Upper lobe of right lung (tissue), 1 donor: ENCODE results near the gene SRBD1. TPM values are rescaled to one million over a fixed set of nuclear protein-coding genes. Genes with fewer than 3 reads are reported as not detected.

Experiments
- ATAC-seq: fragments of 200-7000 bp; cut with Tn5 transposase; one replicate; pipeline ENCODE4 v1.9.1; 2020; ENCODE audit warnings: mild to moderate bottlenecking, moderate library complexity
- DNase-seq: peaks from one replicate; pipeline ENCODE4 v3.0.0-alpha.2; 2020
- H3K27ac ChIP-seq: fragments of 200-600 bp; one replicate; pipeline ENCODE4 v1.8.0; 2022
- H3K27me3 ChIP-seq: fragments of 200-600 bp; one replicate; pipeline ENCODE4 v1.8.0; 2022; ENCODE audit warnings: mild to moderate bottlenecking
- H3K36me3 ChIP-seq: fragments of 200-600 bp; one replicate; pipeline ENCODE4 v1.8.0; 2022
- H3K4me1 ChIP-seq: fragments of 200-600 bp; one replicate; pipeline ENCODE4 v1.8.0; 2022
- H3K4me3 ChIP-seq: fragments of 200-600 bp; one replicate; pipeline ENCODE4 v1.8.0; 2022; ENCODE audit warnings: mild to moderate bottlenecking
- H3K9me3 ChIP-seq: fragments of 200-600 bp; one replicate; pipeline ENCODE4 v1.8.0; 2022
- intact Hi-C: fragments of 100-400 bp; cut with DNase I; formaldehyde crosslinking; loops from one replicate; pipeline ENCODE4 v1.11.0; 2022
- total RNA-seq: library from RNA; stranded (reverse); fragmentation: NEBNext Ultra II Directional; extraction: Animal tissue kit (Norgen Biotek cat#: 25700); gene quantifications from one replicate; pipeline ENCODE4 v1.2.1, GENCODE V29; 2021
- TF ChIP-seq, protein P1 (sequence below): fragments of 200-600 bp; IDR thresholded peaks from one replicate; pipeline ENCODE4 v1.8.0; 2022; ENCODE audit warnings: antibody characterized with exemption
- donor health status: DM: no; HTN: yes; CAD: no; lungs with severe emphysema.

SRBD1 gene
- total RNA-seq, 1 donor from 2014 or later: 19.2 TPM

DNA sequence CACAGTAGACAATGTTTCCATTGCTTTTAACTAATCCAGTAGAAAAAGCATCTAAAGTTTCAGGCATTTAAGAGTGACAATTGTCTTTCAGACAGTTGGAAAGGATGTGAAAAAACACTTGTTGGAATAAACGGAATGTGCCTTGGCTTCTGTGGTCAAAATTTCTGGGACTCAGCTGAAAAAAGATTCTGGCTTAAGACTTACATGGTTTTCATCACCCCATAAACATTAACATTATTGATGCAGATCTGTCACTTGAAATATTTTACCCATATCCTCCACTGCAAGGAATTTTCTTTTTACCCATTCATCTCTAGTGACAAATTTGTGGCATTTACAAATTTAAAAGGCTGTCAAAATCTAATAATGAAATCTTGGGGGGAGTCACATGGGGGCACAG is 166.0 kb downstream of the SRBD1 start:
- ATAC-seq (no peak), DNase-seq (no peak)
- Histone ChIP-seq H3K9me3 (no peaks in the 10 kb centered on the region), H3K4me1 (no peaks in the 10 kb centered on the region), H3K4me3 (no peak overlapping the region), H3K27me3 (no peaks in the 10 kb centered on the region), H3K36me3 (peaks cover 4% of the 10 kb centered on the region), H3K27ac (no peak overlapping the region)
- intact Hi-C loops: no loop called here
- TF ChIP-seq, protein P1, sequence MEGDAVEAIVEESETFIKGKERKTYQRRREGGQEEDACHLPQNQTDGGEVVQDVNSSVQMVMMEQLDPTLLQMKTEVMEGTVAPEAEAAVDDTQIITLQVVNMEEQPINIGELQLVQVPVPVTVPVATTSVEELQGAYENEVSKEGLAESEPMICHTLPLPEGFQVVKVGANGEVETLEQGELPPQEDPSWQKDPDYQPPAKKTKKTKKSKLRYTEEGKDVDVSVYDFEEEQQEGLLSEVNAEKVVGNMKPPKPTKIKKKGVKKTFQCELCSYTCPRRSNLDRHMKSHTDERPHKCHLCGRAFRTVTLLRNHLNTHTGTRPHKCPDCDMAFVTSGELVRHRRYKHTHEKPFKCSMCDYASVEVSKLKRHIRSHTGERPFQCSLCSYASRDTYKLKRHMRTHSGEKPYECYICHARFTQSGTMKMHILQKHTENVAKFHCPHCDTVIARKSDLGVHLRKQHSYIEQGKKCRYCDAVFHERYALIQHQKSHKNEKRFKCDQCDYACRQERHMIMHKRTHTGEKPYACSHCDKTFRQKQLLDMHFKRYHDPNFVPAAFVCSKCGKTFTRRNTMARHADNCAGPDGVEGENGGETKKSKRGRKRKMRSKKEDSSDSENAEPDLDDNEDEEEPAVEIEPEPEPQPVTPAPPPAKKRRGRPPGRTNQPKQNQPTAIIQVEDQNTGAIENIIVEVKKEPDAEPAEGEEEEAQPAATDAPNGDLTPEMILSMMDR: no peak

DNA sequence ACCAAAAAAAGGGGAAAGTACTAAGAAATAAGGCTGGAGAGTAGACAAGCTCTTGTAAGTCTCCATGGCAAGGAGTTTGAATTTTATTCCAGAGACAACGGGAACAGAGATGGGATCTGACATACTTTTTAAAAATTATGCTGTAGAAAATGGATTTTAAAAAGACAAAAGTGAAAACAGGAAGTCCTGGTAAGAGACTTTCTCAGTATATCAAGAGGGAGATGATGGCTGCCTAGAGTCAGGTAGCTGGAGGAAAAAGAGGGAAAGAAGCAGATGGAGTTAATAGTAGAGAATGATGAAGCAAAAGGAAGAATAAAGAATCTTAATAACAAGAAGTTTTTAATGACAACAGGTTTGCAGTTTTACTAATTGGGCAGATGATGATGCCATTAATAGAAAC is 168.1 kb downstream of the SRBD1 start:
- DNase-seq (no peak), ATAC-seq (no peak)
- no peak overlapping the region for H3K27ac ChIP-seq
- peaks cover 4% of the 10 kb centered on the region for H3K36me3 ChIP-seq
- no peak overlapping the region for H3K4me3 ChIP-seq
- no peaks in the 10 kb centered on the region for H3K9me3 ChIP-seq
- no peaks in the 10 kb centered on the region for H3K4me1 ChIP-seq
- no peaks in the 10 kb centered on the region for H3K27me3 ChIP-seq
- TF ChIP-seq, protein P1: no peak
- intact Hi-C loops: no loop called here

DNA sequence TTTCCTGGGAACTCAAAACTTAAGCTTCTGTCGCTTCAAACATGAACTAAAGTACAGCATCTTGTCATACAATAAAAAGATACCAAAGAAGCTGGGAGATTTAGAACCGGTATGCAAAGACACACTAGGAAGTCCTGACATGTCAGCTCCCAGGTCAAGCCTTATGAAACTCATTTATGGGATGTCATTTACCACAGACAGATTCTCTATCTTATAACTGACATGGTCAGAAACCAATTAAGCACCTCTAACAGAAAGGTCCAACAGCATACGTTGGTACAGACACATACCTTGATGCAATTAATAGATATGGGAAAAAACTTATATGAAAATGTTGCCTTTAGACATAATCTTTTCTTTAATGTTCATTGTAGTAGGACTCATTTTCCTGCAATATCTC is 169.0 kb downstream of the SRBD1 start:
- Histone ChIP-seq H3K4me1 (no peaks in the 10 kb centered on the region), H3K36me3 (peaks cover 4% of the 10 kb centered on the region), H3K27me3 (no peaks in the 10 kb centered on the region), H3K27ac (no peak overlapping the region), H3K4me3 (no peak overlapping the region), H3K9me3 (no peaks in the 10 kb centered on the region)
- intact Hi-C loops: no loop called here
- TF ChIP-seq, protein P1: no peak
- DNase-seq (no peak), ATAC-seq (no peak)

DNA sequence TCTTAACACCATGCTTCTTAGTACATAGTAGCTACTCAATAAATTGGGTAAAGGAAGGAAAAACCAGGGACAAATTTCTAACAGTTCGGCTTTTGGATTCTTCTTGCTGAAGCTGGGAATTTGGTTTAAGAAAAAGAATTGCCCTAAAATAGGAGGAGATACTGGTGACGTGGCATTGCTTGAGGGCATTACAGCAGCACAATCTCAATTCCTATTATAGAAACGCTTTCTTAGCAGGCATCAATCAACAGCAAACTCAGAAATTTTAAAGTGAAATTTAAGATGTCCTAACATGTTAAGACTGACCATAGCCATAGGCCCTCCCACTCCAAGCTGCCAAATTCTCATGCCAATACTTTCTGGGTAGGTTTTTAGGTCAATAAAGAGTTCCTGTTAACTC is 169.5 kb downstream of the SRBD1 start:
- TF ChIP-seq, protein P1: no peak
- no peak for ATAC-seq

DNA sequence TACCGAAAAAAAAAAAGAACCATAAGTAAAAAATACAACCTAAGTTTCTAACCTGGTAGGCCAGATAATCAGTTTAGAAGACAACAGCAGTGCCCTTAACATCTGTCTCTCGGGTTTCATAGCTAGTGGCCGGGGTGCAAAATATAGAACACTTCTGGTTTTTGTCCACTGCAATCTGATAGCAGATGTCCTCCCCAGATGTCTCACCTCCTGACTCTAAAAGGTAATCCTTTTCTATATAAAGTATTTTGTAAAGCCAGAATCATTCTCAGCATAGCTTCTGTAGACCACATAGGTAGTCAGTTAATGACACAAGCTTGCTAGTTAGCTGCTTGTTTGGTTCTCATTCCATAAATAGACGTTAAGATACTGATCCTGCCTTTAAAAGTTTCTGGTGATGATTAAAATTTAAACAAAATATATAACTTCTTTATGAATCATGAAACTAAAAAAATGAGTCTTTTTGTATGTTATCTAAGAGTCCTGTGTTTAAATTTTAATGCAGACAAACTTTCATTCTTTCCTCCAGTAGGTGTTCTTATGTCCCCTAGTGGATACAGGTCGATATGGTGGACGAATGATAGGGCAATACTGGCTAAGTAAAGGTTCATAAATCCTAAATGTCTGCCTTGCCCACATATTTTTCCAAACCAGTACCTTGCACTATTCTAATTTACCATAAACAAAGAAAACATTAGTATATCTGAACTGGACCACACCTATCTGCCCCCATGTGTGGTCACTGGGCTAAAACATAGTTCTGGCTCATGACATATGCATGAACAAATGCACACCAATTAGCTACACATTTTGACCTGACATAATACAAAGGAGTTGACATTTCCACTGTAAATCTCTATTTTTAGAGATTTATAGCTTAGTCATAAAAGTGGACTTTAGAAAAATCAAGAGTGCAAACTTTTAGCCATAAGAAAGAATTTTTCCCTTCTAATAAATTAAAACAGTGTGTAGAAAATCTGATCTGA is 171.0 kb downstream of the SRBD1 start:
- Histone ChIP-seq H3K27me3 (no peaks in the 10 kb centered on the region), H3K27ac (no peak overlapping the region), H3K36me3 (peaks cover 4% of the 10 kb centered on the region), H3K9me3 (no peaks in the 10 kb centered on the region), H3K4me3 (no peak overlapping the region), H3K4me1 (no peaks in the 10 kb centered on the region)
- ATAC-seq (no peak), DNase-seq (no peak)
- TF ChIP-seq, protein P1: no peak
- intact Hi-C loops: no loop called here

More for the DNA sequence above, 169.5 kb downstream of the SRBD1 start:
- intact Hi-C loops: no loop called here
- DNase-seq: no peak
- Histone ChIP-seq H3K4me1 (no peaks in the 10 kb centered on the region), H3K27ac (no peak overlapping the region), H3K9me3 (no peaks in the 10 kb centered on the region), H3K27me3 (no peaks in the 10 kb centered on the region), H3K4me3 (no peak overlapping the region), H3K36me3 (peaks cover 4% of the 10 kb centered on the region)
